Stimulated activated naive CD8-positive, alpha-beta T cell treated with anti-CD3 and anti-CD28 coated beads, Interleukin-15, Interleukin-2, amounts not matched to agents 100 U/mL and 50 U/mL, for 24 hours (primary cell): Measurements from ENCODE around the gene RNF31.
A peak's percentile ranks its signal among the peaks of the same experiment; 100 is the strongest.

Experiments used
- ATAC-seq: fragments of 150-1000 bp; cut with Tn5 transposase; one replicate; pipeline ENCODE4 v1.10.0; 2021
- DNase-seq: peaks from one replicate; pipeline ENCODE4 v3.0.0; 2021

Gene RNF31

GRCh38 chr14:24159777-24160498, 12.6 kb downstream of the RNF31 start:
- no peak for DNase-seq
- no peak for ATAC-seq

DNA sequence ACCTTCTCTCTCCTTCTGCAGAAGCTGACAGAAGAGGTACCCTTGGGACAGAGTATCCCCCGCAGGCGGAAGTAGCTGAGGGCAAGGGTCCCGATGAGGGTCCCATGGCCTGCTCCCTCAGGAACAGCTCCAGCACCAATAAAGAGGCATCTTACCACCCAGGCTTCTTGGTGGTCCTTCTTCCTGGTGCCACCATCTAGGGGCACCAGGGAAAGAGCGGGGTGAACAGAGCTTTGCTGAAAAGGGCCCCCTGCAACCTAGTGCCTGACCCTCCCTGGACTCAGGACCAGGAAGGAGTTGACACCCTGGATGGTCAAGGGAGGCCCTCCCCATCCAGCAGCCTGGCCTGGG, 13.2 kb downstream of the RNF31 start:
- no peak for DNase-seq
- no peak for ATAC-seq

- ATAC-seq = peak; percentile 88
Measured at GRCh38 chr14:24160850-24161804, 13.8 kb downstream of the RNF31 start, which contains the start of gene IRF9. Gene IRF9 (plus strand): TSS chr14:24161265. CDS start chr14:24162145, 880 bp downstream.

GRCh38 chr14:24162093-24162492, 14.8 kb downstream of the RNF31 start:
- ATAC-seq (peak; percentile 21), DNase-seq (peak; percentile 37)

More at GRCh38 chr14:24160850-24161804, 13.8 kb downstream of the RNF31 start, which contains the start of gene IRF9:
- peak; percentile 98 for DNase-seq

DNA sequence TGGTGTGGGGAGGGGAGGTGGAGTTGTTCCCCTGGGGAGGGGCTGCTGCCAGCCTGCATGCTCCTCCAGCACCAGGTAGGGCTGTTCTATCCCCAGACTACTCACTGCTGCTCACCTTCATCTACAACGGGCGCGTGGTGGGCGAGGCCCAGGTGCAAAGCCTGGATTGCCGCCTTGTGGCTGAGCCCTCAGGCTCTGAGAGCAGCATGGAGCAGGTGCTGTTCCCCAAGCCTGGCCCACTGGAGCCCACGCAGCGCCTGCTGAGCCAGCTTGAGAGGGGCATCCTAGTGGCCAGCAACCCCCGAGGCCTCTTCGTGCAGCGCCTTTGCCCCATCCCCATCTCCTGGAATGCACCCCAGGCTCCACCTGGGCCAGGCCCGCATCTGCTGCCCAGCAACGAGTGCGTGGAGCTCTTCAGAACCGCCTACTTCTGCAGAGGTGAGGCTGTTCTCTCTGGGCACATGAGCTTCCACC, 17.3 kb downstream of the RNF31 start:
- ATAC-seq (no peak), DNase-seq (no peak)

DNA sequence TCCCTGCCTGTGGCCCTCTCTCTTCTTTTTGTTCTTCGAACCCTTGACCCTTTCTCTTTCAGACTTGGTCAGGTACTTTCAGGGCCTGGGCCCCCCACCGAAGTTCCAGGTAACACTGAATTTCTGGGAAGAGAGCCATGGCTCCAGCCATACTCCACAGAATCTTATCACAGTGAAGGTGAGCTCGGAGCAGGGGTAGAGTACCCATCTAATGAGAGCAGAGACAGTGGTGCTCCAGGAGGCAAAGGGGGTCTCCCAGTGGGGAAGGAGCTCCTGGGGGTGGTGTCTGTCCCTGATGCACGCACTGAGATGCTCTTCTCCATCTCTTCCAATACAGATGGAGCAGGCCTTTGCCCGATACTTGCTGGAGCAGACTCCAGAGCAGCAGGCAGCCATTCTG, 18.5 kb downstream of the RNF31 start:
- ATAC-seq = no peak
- DNase-seq = no peak

GRCh38 chr14:24167469-24168114, 20.3 kb downstream of the RNF31 start:
- DNase-seq (no peak), ATAC-seq (no peak)

DNA sequence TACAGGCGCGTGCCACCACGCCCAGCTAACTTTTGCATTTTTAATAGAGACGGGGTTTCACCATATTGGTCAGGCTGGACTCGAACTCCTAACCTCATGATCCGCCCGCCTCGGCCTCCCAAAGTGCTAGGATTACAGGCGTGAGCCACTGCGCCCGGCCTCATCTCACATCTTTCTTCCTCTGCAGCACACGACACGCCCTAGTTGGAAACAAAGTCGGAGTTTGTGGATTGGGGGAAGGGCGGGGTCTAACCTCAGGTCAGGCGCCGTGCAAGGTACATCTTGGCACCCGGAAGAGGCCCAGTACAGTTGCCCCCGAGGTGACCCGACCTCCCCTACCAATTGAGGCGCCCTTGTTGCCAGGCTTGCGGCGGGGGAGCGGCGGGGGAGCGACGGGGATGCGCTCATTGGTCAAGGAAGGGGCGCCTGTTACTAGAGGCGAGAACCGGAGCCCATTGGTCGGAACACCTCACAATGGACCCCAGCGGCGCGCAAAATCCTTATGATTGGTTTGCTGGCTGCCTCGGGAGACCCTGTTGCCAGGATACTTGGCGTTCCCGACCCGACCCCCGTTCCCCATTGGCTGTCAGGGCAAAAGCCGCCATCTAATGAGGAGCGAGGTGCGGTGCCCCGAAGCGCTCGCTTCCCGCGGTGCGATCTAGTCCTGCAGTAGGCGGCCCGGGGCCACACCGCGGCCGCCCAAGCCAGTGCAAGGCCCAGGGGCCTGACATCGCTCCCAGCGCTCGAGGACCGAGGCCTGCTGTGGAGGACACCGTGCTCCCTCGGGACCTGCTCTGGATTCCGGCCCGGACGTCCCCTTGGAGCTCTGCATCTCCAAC, 24.3 kb downstream of the RNF31 start, which contains the start of gene REC8:
Gene REC8, plus strand, starts transcription at position 659 of the 839 bp plus-strand sequence. CDS start 473 bp downstream, outside the sequence.
- ATAC-seq (peak; percentile 88), DNase-seq (peak; percentile 82)

- ATAC-seq = no peak
- DNase-seq = no peak
Measured at GRCh38 chr14:24172261-24172860, 25.1 kb downstream of the RNF31 start.

DNA sequence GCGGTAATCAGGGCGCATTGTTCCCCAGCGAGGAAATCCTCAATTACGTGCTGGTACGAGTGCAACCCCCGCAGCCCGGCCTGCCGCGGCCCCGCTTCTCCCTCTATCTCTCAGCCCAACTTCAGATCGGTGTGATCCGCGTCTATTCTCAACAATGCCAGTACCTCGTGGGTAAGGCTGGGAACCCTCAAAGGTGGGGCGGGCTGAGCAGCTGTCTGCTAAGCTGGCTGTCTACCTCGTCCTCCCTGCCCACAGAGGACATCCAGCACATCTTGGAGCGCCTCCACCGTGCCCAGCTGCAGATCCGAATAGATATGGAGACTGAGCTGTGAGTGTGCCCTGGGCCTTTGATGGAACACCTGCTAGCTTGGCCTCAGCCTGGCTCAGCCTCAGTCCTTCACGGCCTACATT, 25.6 kb downstream of the RNF31 start:
- ATAC-seq (no peak), DNase-seq (no peak)

GRCh38 chr14:24176599-24176998, 29.3 kb downstream of the RNF31 start:
- ATAC-seq (no peak), DNase-seq (no peak)

DNA sequence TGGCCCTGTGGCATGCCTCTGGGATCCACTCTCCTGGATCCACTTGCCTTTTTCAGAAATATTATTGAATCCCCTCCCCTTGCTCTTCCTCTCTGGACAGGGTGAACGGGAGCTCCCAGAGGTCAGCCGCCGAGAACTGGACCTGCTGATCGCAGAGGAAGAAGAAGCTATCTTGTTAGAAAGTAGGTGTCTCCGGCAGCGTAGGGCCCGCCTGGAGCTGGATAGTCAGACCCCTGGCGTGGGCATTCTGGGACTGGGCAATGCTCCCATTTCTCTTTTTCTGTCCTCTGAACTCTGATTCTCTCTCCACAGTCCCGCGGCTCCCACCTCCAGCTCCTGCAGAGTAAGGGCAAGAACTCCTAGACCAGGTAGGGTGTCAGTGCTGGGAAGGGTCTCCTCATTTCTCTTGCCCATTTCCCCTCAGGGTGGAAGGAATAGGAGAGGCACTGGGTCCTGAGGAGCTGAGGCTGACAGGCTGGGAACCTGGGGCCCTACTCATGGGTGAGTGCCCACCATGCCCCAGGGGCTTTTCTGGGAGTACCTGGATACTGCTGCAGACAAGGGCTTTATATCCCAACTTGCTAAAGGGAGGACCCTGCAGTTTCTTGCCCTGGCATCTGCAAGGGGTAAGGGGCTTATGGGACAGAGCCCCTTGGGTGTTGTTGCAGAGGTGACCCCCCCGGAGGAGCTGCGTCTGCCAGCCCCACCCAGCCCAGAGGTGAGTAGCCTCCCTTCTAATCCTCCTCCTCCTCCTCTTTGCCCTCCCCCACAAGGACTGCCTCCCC, 29.9 kb downstream of the RNF31 start:
- DNase-seq (no peak), ATAC-seq (no peak)

DNA sequence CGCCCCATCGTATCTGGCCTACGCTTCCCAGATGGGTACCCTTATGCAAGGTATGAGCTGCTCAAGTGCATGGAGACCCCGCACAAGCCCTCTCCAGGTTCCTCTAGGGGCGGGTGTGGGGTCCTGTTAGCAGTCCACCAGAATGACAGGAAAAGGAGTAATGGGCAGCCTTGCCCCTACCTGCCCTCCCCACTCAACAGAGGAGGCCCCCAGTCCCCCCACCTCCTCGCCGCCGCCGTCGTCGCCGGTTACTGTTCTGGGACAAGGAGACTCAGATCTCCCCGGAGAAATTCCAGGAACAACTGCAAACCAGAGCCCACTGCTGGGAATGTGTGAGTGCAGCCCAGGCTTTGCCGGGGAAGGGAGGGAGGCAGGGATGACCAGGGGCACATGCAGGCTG, 30.6 kb downstream of the RNF31 start:
- ATAC-seq = no peak
- no peak for DNase-seq

DNA sequence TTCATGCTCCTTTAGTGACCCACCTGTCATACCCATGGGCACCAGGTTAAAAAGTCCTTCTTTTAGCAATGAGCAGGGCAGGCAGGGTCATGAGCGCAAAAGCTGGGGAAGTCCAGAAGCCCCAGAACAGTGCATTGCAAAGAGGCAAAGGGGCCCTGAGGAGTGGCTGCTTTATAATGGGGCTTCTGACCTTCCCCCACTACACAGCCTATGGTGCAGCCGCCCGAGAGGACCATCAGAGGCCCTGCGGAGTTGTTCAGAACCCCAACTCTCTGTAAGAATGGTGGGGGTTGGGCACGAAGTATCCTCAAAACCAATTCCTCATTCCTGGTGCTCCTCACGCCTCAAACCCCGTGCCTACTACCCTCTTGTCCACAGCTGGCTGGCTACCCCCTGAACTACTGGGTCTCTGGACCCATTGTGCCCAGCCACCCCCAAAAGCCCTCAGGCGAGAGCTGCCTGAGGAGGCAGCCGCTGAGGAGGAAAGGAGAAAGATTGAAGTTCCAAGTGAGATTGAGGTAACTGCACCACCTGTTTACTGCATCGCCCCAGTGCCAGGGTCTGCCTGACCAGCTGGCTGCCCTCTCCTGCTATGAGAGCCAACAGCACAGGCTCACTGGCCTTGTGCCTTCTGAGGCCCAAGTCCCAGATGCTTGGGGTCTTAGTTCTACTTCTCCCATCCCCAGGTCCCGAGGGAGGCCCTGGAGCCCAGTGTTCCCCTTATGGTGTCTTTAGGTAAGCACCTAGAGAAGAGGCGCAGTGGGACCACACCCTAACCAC, 31.3 kb downstream of the RNF31 start:
- ATAC-seq (no peak), DNase-seq (no peak)

- DNase-seq (no peak), ATAC-seq (peak; percentile 7)
Measured at GRCh38 chr14:24179294-24179960, 32.1 kb downstream of the RNF31 start.

DNA sequence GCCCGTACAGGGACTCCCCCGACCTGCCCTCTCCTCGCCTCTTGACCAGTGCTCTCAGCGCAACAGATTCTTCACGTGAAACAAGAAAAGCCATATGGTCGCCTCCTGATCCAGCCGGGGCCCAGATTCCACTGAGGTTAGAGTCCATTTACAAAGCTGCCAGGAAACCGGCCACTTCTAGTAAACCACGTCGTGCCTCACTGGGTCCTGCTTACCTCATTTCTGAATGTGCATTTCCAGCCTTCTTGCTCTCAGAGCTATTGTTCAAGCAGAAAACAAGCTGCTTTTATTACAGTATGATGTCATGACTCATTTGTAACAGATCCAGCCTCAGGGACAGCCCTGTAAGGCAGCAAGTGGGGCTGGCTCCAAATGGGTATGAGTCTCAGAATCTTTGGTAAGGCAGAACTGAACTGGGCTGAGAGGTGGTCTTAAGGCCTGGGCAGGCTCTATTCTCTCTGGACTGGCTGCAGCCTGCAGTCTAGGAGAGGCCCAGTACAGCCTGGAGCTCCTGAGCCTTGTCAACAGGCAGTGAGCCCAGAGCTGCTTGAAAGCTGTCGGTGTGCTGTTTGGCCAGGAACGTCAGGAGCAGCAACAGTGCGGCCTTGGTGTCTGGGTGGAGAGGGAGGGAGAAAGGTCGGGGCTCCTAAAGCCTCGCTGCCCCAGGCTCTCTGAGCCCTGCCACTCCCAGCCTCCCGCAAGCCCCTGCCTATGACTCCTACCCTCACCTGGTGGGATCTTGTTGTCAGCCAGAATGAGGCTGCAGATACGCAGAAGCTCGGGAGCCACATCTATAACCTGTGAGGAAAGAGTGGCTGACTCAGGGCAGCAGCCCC, 32.9 kb downstream of the RNF31 start:
- ATAC-seq (no peak), DNase-seq (no peak)

- ATAC-seq = no peak
- DNase-seq = no peak
Measured at GRCh38 chr14:24181371-24182077, 34.2 kb downstream of the RNF31 start.
